NCI-H526 (cell line): Measurements from ENCODE around the gene KPNA5.
"Not testable (repeated sequence)": the region's sequence is repeated elsewhere in the genome, so short reads cannot be mapped to it uniquely, and the experiment has no call there.

ENCODE experiments used
- DNase-seq, 2 experiments: peaks; one replicate each; lab custom pipeline; 2025; lab: John Stamatoyannopoulos, UW

The KPNA5 gene

DNA sequence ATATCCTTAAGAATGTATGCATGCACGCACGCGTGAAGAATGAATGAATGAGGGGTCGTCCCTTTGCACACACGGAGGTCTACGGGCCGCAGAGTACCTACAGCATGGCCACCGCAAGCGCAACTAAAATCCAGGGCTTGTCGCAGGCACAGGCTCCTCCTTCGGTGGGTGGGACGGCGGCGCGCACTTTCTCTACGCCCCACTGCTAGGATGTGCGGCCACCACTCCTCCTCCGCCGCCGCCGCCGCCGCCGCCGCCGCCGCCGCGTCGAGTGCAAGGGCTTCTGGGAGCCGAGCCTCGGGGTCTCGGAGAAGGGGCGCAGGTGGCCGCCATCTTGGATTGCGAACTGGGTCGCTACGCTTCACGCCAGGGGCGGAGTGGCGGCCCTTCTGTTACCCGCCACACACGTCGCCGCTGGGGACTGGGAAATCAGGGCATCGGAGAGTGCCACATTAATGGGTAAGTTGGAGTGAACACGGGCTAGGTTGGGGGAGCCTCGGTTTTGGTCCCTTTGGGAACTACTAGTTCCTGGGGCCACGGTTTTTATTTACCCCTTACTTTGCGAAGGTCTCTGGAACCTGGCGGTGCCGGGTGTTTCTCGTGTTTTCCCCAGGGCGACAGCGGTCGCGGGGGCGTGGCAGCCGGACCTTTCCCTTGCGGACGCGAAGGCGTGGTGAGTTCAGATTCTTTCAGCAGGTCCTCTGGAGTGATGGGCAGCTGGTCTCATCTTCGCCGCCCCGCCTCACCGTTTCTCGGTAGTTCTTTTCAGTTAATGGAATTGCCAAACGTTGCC, at the start of gene KPNA5:
Gene KPNA5, plus strand, starts transcription at position 332 of the 793 bp plus-strand sequence. Its CDS starts 124 bp downstream, at position 456.
- peak; percentile 89 to 98 for DNase-seq

DNA sequence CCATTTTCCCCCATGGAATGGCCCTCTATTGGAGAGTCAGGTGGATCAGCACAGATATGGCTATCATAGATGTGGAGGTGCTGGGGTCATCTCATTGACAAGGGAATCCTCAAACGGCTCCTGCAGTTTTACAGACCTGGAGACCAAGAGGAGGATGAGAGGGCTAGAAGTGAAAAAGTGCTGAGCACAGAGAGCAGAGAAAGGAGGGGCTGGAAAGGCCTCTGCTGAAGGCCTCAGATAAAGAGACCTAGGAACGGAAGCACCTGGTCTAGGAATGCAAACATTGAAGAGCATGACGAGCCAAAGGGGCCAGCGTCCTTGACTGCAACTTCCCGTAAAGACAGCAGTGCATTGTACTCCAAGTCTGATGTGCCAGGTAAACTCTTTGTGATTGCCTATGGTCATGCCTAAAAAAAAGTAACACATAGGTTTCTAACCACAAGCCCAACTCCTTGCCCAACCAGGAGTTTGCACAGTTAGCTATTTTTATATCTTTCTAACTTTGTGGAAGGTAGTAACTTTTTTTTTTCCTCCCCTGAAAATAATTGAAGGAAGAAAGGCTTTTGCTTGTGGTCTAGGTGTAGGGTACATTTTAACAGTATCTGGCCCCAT, 49.5 kb upstream of the KPNA5 start:
- DNase-seq = no peak

- DNase-seq = peak in 1 of 2 experiments; percentile 12
Observed at GRCh38 chr6:116633685-116634084, 47.3 kb upstream of the KPNA5 start.

- DNase-seq = no peak
Observed at GRCh38 chr6:116648156-116648555, 32.9 kb upstream of the KPNA5 start.

DNA sequence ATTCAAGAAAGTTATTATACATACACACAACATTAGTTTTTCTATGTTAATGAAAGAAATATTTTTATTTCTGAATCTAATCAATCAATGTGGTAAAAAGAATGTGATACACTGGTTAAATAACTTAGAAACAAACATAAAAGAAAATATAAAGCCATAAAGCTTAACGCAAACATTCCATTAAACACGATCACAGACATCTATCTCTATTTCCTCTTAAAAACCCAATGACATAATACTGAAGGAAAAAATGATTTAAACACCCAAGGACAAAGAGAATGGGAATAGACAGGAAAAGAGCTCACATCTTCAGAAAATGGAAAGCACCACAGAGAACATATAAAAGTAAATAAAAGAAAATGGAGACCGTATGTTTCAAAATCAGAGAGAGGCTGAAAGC, 31.9 kb upstream of the KPNA5 start:
- DNase-seq = no peak

GRCh38 chr6:116651916-116652315, 29.1 kb upstream of the KPNA5 start:
- DNase-seq = no peak

- no peak for DNase-seq
Observed at GRCh38 chr6:116661594-116661993, 19.4 kb upstream of the KPNA5 start.

- DNase-seq = no peak
Observed at GRCh38 chr6:116662202-116662601, 18.8 kb upstream of the KPNA5 start.

GRCh38 chr6:116663308-116663707, 17.7 kb upstream of the KPNA5 start:
- no peak for DNase-seq

DNA sequence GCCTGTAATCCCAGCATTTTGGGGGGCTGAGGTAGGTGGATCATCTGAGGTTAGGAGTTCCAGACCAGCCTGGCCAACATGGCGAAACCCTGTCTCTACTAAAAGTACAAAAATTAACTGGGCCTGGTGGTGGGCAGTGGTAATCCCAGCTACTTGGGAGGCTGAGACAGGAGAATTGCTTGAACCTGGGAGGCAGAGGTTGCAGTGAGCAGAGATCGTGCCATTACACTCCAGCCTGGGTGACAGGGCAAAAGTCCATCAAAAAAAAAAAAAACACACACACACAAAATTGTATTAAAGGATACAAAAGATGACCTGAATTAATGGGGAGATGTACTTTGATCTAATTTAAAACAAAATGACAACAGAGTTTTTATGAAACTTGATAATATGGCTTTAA, 16.8 kb upstream of the KPNA5 start:
- DNase-seq = not testable (repeated sequence)

DNA sequence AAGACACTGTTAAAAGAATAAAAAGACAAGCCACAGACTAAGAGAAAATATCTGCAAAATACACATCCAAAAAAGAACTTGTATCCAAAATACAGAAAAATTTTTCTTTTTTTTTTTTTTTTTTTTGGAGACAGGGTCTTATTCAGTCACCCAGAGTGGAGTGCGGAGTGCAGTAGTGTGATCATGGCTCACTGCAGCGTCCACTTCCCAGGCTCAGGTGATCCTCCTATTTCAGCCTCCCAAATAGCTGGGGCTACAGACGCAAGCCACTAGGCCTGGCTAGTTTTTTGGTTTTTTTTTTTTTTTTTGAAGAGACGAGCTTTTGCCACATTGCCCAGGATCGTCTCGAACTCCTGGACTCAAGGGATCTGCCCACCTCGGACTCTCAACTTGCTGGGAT, 15.5 kb upstream of the KPNA5 start:
- no peak for DNase-seq

GRCh38 chr6:116666869-116667268, 14.1 kb upstream of the KPNA5 start:
- DNase-seq = no peak

DNA sequence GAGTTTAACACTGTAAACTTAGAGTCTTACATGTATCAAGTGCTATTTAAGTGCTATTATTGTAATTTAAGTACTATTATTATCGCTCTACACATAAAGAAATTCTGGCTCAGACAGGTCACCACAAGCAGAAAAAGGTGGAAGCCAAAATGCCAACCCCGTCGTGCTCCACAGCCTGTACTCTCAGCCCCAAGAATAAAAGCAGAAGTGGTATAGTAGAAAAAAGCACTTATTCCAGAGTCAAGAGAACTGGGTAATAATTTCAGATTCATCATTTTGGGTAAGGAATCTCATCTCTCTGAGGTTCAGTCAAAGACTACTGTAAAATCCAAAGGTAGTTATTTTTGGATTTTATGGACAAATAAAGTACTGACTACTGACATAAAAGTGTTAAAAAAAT, 13.4 kb upstream of the KPNA5 start:
- DNase-seq = no peak

GRCh38 chr6:116672306-116672705, 8.7 kb upstream of the KPNA5 start:
- no peak for DNase-seq

DNA sequence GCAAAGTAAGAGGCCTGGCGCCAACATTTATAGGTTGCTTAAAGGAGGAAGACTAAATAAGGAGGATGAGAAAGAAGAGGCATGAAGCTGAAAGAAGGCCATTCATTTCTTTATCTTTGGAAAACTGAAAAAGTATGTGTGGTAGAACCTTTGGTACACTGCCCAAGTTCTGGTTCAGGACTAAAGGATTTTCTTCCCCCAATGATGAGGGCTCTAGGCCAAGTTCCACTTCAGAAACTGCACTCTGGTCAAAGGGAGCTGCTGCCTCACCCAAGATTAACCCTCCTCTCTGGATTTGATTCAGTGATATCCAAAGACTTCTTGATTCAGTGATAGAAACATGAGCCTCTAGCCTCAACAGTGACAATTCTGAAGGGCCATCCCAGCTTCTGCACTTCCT, 5.0 kb upstream of the KPNA5 start:
- no peak for DNase-seq

DNA sequence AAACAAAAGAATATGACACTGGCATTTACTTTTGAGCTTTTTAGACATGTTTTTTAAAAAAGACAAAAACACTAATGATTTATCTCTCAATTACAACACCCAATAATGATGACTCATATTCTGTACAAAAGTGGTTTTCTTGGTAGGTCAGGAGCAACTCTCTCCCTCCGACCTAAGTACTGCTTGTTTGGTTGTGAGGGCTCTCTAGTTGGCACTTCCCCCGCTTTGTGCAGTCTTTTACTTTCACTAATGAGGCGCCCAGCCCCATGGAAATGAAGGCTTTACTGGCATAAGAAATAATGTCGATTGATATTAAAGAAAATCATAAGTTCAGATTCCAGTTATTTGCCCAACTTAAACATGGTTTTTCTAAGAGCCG, 1.3 kb downstream of the KPNA5 start:
- peak in 1 of 2 experiments; percentile 52 for DNase-seq

DNA sequence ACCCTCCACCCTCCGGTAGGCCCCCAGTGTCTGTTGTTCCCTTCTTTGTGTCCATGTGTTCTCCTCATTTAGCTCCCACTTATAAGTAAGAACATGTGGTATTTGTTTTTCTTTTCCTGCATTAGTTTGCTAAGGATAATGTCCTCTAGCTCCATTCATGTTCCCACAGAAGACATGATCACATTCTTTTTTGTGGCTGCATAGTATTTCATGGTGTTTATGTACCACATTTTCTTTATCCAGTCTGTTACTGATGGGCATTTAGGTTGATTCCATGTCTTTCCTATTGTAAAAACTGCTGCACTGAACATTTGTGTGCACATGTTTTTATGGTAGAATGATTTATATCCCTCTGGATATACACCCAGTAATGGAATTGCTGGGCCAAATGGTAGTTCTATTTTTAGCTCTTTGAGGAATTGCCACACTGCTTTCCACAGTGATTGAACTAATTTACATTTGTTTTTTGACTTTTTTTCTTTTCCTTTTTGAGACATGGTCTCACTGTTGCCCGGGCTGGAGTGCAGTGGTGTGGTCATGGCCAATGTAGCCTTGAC, 4.5 kb downstream of the KPNA5 start:
- DNase-seq = no peak

DNA sequence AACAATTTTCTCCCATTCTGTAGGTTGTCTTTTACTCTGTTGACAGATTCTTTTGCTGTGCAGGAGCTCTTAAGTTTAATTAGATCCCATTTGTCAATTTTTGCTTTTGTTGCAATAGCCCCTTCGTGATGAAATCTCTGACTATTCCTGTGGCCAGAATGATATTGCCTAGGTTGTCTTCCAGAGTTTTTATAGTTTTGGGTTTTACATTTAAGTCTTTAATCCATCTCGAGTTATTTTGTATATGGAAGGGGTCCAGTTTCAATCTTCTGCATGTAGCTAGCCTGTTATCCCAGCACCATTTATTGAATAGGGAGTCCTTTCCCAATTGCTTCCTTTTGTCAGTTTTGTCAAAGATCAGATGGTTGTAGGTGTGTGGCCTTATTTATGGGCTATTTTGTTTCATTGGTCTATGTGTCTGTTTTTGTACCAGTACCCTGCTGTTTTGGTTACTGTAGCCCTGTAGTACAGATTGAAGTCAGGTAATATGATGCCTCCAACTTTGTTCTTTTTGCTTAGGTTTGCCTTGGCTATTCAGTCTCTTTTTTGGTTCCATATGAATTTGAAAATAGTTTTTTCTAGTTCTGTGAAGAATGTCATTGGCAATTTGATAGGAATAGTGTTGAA, 5.6 kb downstream of the KPNA5 start:
- not testable (repeated sequence) for DNase-seq

DNA sequence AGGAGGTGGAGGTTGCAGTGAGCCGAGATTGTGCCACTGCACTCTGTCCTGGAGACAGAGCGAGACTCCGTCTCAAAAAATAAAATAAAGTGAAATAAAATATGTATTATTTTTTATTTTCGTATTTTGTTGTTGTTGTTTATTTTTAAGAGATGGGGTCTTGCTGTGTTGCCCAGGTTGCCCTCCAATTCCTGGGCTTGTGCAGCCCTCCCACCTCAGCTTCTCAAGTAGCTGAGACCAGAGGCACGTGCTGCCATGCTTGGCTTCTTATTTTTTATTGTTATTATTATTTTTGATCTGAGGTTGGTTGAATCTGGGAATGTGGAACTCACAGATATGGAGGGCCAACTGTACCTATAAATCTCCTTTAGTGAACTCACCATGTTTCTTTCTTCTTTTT, 10.1 kb downstream of the KPNA5 start:
- DNase-seq = no peak

GRCh38 chr6:116692873-116693272, 11.9 kb downstream of the KPNA5 start:
- DNase-seq = not testable (repeated sequence)

GRCh38 chr6:116693275-116693674, 12.3 kb downstream of the KPNA5 start:
- DNase-seq = not testable (repeated sequence)

DNA sequence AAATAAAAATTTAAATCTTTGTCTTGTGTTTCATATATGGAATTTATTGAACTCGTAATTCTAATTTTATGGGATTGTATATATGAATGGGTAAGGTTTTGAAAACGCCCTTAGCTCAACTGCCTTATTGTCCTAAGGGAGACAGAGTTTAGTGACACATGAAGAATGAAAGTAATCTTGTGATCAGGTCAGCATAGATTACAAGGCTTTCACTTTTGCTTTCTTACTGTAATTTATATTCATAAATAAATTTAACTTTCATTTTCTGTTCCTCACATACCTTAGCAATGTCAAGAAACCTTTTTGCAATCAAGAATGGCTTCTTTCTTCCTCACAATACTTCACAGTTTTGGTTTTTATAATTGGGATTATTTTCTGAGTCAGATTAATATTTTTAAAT, 14.4 kb downstream of the KPNA5 start:
- DNase-seq = no peak

DNA sequence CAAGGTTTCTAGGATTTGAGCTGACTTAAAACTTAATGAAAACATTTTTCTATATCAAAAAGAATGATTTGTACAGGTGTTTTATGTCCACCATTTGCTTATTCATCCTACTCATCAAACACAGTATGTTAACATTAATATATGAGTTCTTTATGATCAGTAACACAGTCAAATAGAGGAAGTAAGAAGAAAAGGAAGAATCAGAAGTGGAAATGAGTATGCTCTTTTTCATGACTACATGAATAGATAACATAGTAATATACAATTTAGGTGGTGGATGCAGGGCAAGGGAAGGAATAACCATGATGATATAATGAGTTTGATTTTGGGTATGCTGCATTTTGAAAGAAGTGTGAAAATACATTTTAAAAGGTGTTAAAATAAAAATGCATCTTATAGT, 16.5 kb downstream of the KPNA5 start:
- DNase-seq = no peak
